ENCODE measurements around the gene CEP135. TPM values are rescaled to one million over a fixed set of nuclear protein-coding genes. Genes with fewer than 3 reads are reported as not detected.

Gene CEP135
- total RNA-seq, 1 experiment from 2014 or later = 15.3 TPM

DNA sequence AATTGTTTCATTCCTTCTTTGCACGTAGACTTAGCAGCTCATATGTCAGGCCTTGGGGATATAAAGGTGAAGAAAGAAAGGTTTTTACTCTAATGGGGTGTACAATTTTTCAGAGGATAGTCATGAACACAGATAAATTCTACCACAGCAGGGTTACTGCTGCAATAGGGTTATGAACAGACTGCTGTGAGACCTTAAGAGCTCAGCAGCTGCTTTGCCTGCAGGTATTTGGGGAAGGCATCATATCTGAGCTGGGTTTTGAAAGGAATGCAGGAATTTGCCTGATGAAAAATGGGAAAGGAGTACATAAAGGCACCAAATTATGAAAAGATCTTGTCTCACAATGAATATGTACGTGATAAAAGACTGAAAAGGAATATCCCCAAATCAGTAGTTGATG, 128.9 kb downstream of the CEP135 start:
- Histone ChIP-seq H3K27me3 (replicated peaks; ENCODE audit: insufficient read depth, low read depth, low read length, poor library complexity) (no peaks in the 10 kb centered on the region), H3K36me3 (ENCODE audit: insufficient read depth, low read length, poor library complexity, severe bottlenecking) (no peaks in the 10 kb centered on the region), H3K4me1 (ENCODE audit: insufficient read depth, low read length, poor library complexity, severe bottlenecking) (no peaks in the 10 kb centered on the region), H3K4me3 (ENCODE audit: low read depth, low read length, poor library complexity, severe bottlenecking) (no peak overlapping the region), H3K27ac (ENCODE audit: low read depth, low read length, poor library complexity, severe bottlenecking) (no peak overlapping the region), H3K9me3 (ENCODE audit: low read depth, low read length, poor library complexity, severe bottlenecking) (no peaks in the 10 kb centered on the region)
- DNase-seq (ENCODE audit: low spot score) = no peak
- ChIA-PET CTCF (no interaction called here), POLR2A (ENCODE audit: low non-redundant PET) (no interaction called here)
- intact Hi-C loops (cut with micrococcal nuclease; ENCODE audit: unreplicated experiment) = no loop called here
- TF ChIP-seq EZH2 (IDR thresholded peaks at IDR 0.05; ENCODE audit: borderline replicate concordance, low read depth, low read length, poor library complexity, severe bottlenecking) = no peak
- TF ChIP-seq, protein P1, sequence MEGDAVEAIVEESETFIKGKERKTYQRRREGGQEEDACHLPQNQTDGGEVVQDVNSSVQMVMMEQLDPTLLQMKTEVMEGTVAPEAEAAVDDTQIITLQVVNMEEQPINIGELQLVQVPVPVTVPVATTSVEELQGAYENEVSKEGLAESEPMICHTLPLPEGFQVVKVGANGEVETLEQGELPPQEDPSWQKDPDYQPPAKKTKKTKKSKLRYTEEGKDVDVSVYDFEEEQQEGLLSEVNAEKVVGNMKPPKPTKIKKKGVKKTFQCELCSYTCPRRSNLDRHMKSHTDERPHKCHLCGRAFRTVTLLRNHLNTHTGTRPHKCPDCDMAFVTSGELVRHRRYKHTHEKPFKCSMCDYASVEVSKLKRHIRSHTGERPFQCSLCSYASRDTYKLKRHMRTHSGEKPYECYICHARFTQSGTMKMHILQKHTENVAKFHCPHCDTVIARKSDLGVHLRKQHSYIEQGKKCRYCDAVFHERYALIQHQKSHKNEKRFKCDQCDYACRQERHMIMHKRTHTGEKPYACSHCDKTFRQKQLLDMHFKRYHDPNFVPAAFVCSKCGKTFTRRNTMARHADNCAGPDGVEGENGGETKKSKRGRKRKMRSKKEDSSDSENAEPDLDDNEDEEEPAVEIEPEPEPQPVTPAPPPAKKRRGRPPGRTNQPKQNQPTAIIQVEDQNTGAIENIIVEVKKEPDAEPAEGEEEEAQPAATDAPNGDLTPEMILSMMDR (conservative IDR thresholded peaks at IDR 0.05; ENCODE audit: low read depth, low read length) = no peak
- no TSS peak for BruUV-seq (replicated peaks)

DNA sequence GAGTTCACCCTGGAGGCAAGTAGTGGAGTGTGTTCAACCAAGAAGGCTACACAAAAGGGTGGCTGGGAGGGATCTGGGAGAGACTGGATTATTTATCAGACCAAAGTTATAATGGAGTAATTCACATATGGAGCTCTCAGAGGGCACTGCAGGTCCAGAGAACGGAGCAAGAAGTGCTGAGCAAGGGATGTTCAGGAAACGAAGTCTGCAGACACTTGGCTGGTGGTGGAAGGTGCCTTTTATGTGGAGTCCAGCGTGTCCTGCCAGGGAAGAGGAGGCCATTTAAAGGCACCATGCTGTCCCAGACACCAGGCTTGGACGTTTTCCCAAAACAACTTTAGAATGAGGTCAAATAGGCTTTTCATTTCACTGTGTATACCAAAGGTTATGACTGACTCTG, 130.1 kb downstream of the CEP135 start:
- Histone ChIP-seq H3K27me3 (replicated peaks; ENCODE audit: insufficient read depth, low read depth, low read length, poor library complexity) (no peaks in the 10 kb centered on the region), H3K27ac (ENCODE audit: low read depth, low read length, poor library complexity, severe bottlenecking) (no peak overlapping the region), H3K9me3 (ENCODE audit: low read depth, low read length, poor library complexity, severe bottlenecking) (no peaks in the 10 kb centered on the region), H3K4me1 (ENCODE audit: insufficient read depth, low read length, poor library complexity, severe bottlenecking) (no peaks in the 10 kb centered on the region), H3K4me3 (ENCODE audit: low read depth, low read length, poor library complexity, severe bottlenecking) (no peak overlapping the region), H3K36me3 (ENCODE audit: insufficient read depth, low read length, poor library complexity, severe bottlenecking) (no peaks in the 10 kb centered on the region)
- DNase-seq (ENCODE audit: low spot score) = no peak
- no TSS peak for BruUV-seq (replicated peaks)
- TF ChIP-seq EZH2 (IDR thresholded peaks at IDR 0.05; ENCODE audit: borderline replicate concordance, low read depth, low read length, poor library complexity, severe bottlenecking) = no peak
- TF ChIP-seq, protein P1 (conservative IDR thresholded peaks at IDR 0.05; ENCODE audit: low read depth, low read length) = no peak
- ChIA-PET CTCF (no interaction called here), POLR2A (ENCODE audit: low non-redundant PET) (no interaction called here)
- intact Hi-C loops (cut with micrococcal nuclease; ENCODE audit: unreplicated experiment) = no loop called here

DNA sequence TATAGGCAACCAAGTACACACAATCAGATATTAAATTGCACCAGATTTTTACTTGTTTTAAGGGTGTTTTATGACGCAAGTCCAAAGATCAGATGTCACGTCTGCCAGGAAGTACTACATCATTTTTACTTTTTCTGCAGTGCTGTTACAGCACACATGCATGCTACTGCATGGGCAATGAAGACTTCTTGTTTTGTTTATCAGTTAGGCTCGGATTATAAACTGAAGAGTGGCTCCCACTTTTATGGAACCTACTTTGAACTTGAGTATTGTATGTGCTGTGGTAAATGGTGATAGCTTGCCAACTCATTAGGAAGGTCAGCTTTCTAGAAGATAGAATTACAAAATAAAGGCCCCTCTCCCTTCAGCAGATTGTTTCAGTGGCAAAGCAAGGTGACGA, 131.6 kb downstream of the CEP135 start:
- H3K27me3 ChIP-seq (replicated peaks; ENCODE audit: insufficient read depth, low read depth, low read length, poor library complexity) = no peaks in the 10 kb centered on the region
- POLR2A ChIA-PET (ENCODE audit: low non-redundant PET) = no interaction called here
- CTCF ChIA-PET = no interaction called here
- intact Hi-C loops (cut with micrococcal nuclease; ENCODE audit: unreplicated experiment) = no loop called here
- no peak overlapping the region for H3K27ac ChIP-seq (ENCODE audit: low read depth, low read length, poor library complexity, severe bottlenecking)
- DNase-seq (ENCODE audit: low spot score) = no peak
- no peak overlapping the region for H3K4me3 ChIP-seq (ENCODE audit: low read depth, low read length, poor library complexity, severe bottlenecking)
- no TSS peak for BruUV-seq (replicated peaks)
- no peak for TF ChIP-seq EZH2 (IDR thresholded peaks at IDR 0.05; ENCODE audit: borderline replicate concordance, low read depth, low read length, poor library complexity, severe bottlenecking)
- TF ChIP-seq, protein P1 (conservative IDR thresholded peaks at IDR 0.05; ENCODE audit: low read depth, low read length) = no peak
- no peaks in the 10 kb centered on the region for H3K36me3 ChIP-seq (ENCODE audit: insufficient read depth, low read length, poor library complexity, severe bottlenecking)
- no peaks in the 10 kb centered on the region for H3K9me3 ChIP-seq (ENCODE audit: low read depth, low read length, poor library complexity, severe bottlenecking)
- no peaks in the 10 kb centered on the region for H3K4me1 ChIP-seq (ENCODE audit: insufficient read depth, low read length, poor library complexity, severe bottlenecking)
